Mammary microvascular endothelial cell (primary cell): ENCODE measurements around the gene LRCOL1. TPM values are rescaled to one million over a fixed set of nuclear protein-coding genes. Genes with fewer than 3 reads are reported as not detected.

Source experiments
- total RNA-seq: library from RNA; depleted of rRNA; stranded (reverse); fragments of >200 nt; gene quantifications from 2 replicates; pipeline ENCODE4 v1.2.3, GENCODE V29; 2015

Gene LRCOL1
- total RNA-seq = not detected in 2 replicates

GRCh38 chr12:132610051-132610759, at the start of gene LRCOL1:
Gene LRCOL1 (minus strand): TSS chr12:132610582. CDS start chr12:132606251, 4,331 bp downstream.

GRCh38 chr12:132618683-132619043, 8.3 kb upstream of the LRCOL1 start, which contains the start of gene P2RX2:
Gene P2RX2 (plus strand): TSS chr12:132618776. CDS start chr12:132618817, 41 bp downstream.

Other genes starting within 250 kb of the LRCOL1 start
- gene FBRSL1, start 120.4 kb downstream of the LRCOL1 start, total RNA-seq = 11.6 and 14.1 TPM in 2 replicates
- not detected in 2 replicates for gene P2RX2, start 8.2 kb upstream of the LRCOL1 start, total RNA-seq
- gene POLE, start 76.8 kb upstream of the LRCOL1 start, total RNA-seq = 15.5 and 21.3 TPM in 2 replicates
- 39.2 and 40.0 TPM in 2 replicates for gene PXMP2, start 77.0 kb upstream of the LRCOL1 start, total RNA-seq
- gene PGAM5, start 100.3 kb upstream of the LRCOL1 start, total RNA-seq = 39.7 and 54.0 TPM in 2 replicates
- gene ANKLE2, start 151.2 kb upstream of the LRCOL1 start, total RNA-seq = 42.8 and 47.4 TPM in 2 replicates
- gene GOLGA3, start 218.3 kb upstream of the LRCOL1 start, total RNA-seq = 67.8 and 68.2 TPM in 2 replicates